ENCODE results near the gene CFDP1.

Gene CFDP1

GRCh38 chr16:75250809-75251279 lies 182.5 kb downstream of the CFDP1 start:
- H3K4me3 ChIP-seq (ENCODE audit: low read depth, low read length), result peak overlapping the region; percentile 93
- TF ChIP-seq CTCF (IDR thresholded peaks at IDR 0.05; ENCODE audit: low read depth, low read length), result no peak

- peak overlapping the region; percentile 93 for H3K4me3 ChIP-seq (ENCODE audit: low read depth, low read length)
- TF ChIP-seq CTCF (IDR thresholded peaks at IDR 0.05; ENCODE audit: low read depth, low read length), result no peak
Measured at GRCh38 chr16:75250089-75250808, 183.1 kb downstream of the CFDP1 start.

- no peak for TF ChIP-seq CTCF (IDR thresholded peaks at IDR 0.05; ENCODE audit: low read depth, low read length)
- peak overlapping the region; percentile 93 for H3K4me3 ChIP-seq (ENCODE audit: low read depth, low read length)
Measured at GRCh38 chr16:75249441-75249840, 183.9 kb downstream of the CFDP1 start.

- peak overlapping the region; percentile 93 for H3K4me3 ChIP-seq (ENCODE audit: low read depth, low read length)
- TF ChIP-seq CTCF (IDR thresholded peaks at IDR 0.05; ENCODE audit: low read depth, low read length), result no peak
Measured at GRCh38 chr16:75248536-75249380, 184.5 kb downstream of the CFDP1 start.

GRCh38 chr16:75248142-75248535 lies 185.2 kb downstream of the CFDP1 start:
- H3K4me3 ChIP-seq (ENCODE audit: low read depth, low read length), result peak overlapping the region; percentile 93
- no peak for TF ChIP-seq CTCF (IDR thresholded peaks at IDR 0.05; ENCODE audit: low read depth, low read length)

- no peak for TF ChIP-seq CTCF (IDR thresholded peaks at IDR 0.05; ENCODE audit: low read depth, low read length)
- no peak overlapping the region for H3K4me3 ChIP-seq (ENCODE audit: low read depth, low read length)
Measured at GRCh38 chr16:75247249-75247648, 186.1 kb downstream of the CFDP1 start.

Data from WI38 (cell line).